A673 (cell line): ENCODE measurements around the gene SRRT. TPM values are rescaled to one million over a fixed set of nuclear protein-coding genes. Genes with fewer than 3 reads are reported as not detected.

Source experiments
- BruUV-seq: library from RNA; stranded (reverse); fragments of 400-500 nt; replicated peaks from 2 replicates; lab custom pipeline; 2021; lab: Mats Ljungman, UMichigan
- CTCF ChIA-PET: fragments of 300-600 bp; sonication (Branson Sonifier 250); formaldehyde crosslinking; loops from one replicate; lab custom pipeline; 2022; ENCODE audit warnings: antibody characterized with exemption; lab: Charles Lee
- POLR2A ChIA-PET: fragments of 300-600 bp; sonication (Branson Sonifier 250); formaldehyde crosslinking; loops from one replicate; lab custom pipeline; 2022; ENCODE audit warnings: antibody characterized with exemption; ENCODE audit not compliant: low non-redundant PET; lab: Charles Lee
- DNase-seq: peaks from one replicate; pipeline ENCODE4 v3.0.0-alpha.2; 2015; ENCODE audit warnings: low spot score
- H3K27ac ChIP-seq: fragments of 200-600 bp; sonication (generic); 2 replicates; pipeline ENCODE4 v1.5.1; 2016; ENCODE audit warnings: mixed run types, low read depth, mild to moderate bottlenecking, mixed read lengths, antibody characterized with exemption, low read length; ENCODE audit not compliant: poor library complexity, severe bottlenecking
- H3K27me3 ChIP-seq: fragments of 200-600 bp; sonication (generic); replicated peaks from 2 replicates; pipeline ENCODE4 v1.6.1; 2017; ENCODE audit warnings: mixed run types, low read depth, mild to moderate bottlenecking, mixed read lengths, antibody characterized with exemption, low read length; ENCODE audit not compliant: insufficient read depth, poor library complexity
- H3K36me3 ChIP-seq: fragments of 200-600 bp; sonication (generic); 2 replicates; pipeline ENCODE4 v1.6.1; 2016; ENCODE audit warnings: mixed run types, mild to moderate bottlenecking, mixed read lengths, antibody characterized with exemption, low read length; ENCODE audit not compliant: insufficient read depth, poor library complexity, severe bottlenecking
- H3K4me1 ChIP-seq: fragments of 200-600 bp; sonication (generic); 2 replicates; pipeline ENCODE4 v1.6.1; 2017; ENCODE audit warnings: mixed run types, mild to moderate bottlenecking, mixed read lengths, antibody characterized with exemption, low read length; ENCODE audit not compliant: insufficient read depth, poor library complexity, severe bottlenecking
- H3K4me3 ChIP-seq: fragments of 200-600 bp; sonication (generic); 2 replicates; pipeline ENCODE4 v1.5.1; 2016; ENCODE audit warnings: low read depth, mixed run types, mild to moderate bottlenecking, mixed read lengths, low read length; ENCODE audit not compliant: poor library complexity, severe bottlenecking
- H3K9me3 ChIP-seq: fragments of 200-600 bp; sonication (generic); 2 replicates; pipeline ENCODE4 v1.6.1; 2016; ENCODE audit warnings: mixed run types, low read depth, mild to moderate bottlenecking, mixed read lengths, antibody characterized with exemption, low read length; ENCODE audit not compliant: poor library complexity, severe bottlenecking
- EZH2 ChIP-seq: fragments of 200-600 bp; sonication (generic); IDR thresholded peaks from 2 replicates; pipeline ENCODE4 v1.6.1; 2017; ENCODE audit warnings: borderline replicate concordance, low read depth, mild to moderate bottlenecking, mixed read lengths, antibody characterized with exemption, low read length; ENCODE audit not compliant: poor library complexity, severe bottlenecking
- intact Hi-C: fragments of 100-400 bp; cut with micrococcal nuclease; formaldehyde crosslinking; loops from one replicate; pipeline ENCODE4 v1.10.0; 2022; ENCODE audit not compliant: unreplicated experiment
- total RNA-seq: library from RNA; stranded (reverse); gene quantifications from 2 replicates; pipeline ENCODE4 v1.2.3, GENCODE V29; 2021
- TF ChIP-seq, protein P1 (sequence below): fragments of 300-800, 200-600 bp; sonication (generic); conservative IDR thresholded peaks from 2 replicates; pipeline ENCODE4 v1.5.1; 2017; ENCODE audit warnings: low read depth, mild to moderate bottlenecking, antibody characterized with exemption, low read length, moderate library complexity, mixed read lengths

The SRRT gene
- total RNA-seq, 1 experiment from 2014 or later = 277 TPM

- TF ChIP-seq, protein P1, sequence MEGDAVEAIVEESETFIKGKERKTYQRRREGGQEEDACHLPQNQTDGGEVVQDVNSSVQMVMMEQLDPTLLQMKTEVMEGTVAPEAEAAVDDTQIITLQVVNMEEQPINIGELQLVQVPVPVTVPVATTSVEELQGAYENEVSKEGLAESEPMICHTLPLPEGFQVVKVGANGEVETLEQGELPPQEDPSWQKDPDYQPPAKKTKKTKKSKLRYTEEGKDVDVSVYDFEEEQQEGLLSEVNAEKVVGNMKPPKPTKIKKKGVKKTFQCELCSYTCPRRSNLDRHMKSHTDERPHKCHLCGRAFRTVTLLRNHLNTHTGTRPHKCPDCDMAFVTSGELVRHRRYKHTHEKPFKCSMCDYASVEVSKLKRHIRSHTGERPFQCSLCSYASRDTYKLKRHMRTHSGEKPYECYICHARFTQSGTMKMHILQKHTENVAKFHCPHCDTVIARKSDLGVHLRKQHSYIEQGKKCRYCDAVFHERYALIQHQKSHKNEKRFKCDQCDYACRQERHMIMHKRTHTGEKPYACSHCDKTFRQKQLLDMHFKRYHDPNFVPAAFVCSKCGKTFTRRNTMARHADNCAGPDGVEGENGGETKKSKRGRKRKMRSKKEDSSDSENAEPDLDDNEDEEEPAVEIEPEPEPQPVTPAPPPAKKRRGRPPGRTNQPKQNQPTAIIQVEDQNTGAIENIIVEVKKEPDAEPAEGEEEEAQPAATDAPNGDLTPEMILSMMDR = no peak
- TF ChIP-seq EZH2 = no peak
- ChIA-PET POLR2A (no interaction called here), CTCF (no interaction called here)
- no TSS peak for BruUV-seq
- peaks cover 71% of the 10 kb centered on the region for H3K36me3 ChIP-seq
- no peaks in the 10 kb centered on the region for H3K9me3 ChIP-seq
- H3K27ac ChIP-seq = peak overlapping the region; percentile 24
- H3K4me1 ChIP-seq = peaks cover 20% of the 10 kb centered on the region
- intact Hi-C loops = no loop called here
- no peak overlapping the region for H3K4me3 ChIP-seq
- no peaks in the 10 kb centered on the region for H3K27me3 ChIP-seq
- no peak for DNase-seq
These were observed 3.1 kb downstream of the SRRT start for GRCh38 chr7:100878013-100878412.

GRCh38 chr7:100878685-100879084, 3.8 kb downstream of the SRRT start:
- H3K27ac ChIP-seq = no peak overlapping the region
- no peak overlapping the region for H3K4me3 ChIP-seq
- H3K36me3 ChIP-seq = peaks cover 74% of the 10 kb centered on the region
- no peak for DNase-seq
- ChIA-PET POLR2A (no interaction called here), CTCF (no interaction called here)
- no peaks in the 10 kb centered on the region for H3K9me3 ChIP-seq
- peaks cover 20% of the 10 kb centered on the region for H3K4me1 ChIP-seq
- TF ChIP-seq, protein P1 = no peak
- no peak for TF ChIP-seq EZH2
- intact Hi-C loops = no loop called here
- H3K27me3 ChIP-seq = no peaks in the 10 kb centered on the region
- BruUV-seq = no TSS peak

- no peak for TF ChIP-seq EZH2
- TF ChIP-seq, protein P1 = no peak
- H3K4me1 ChIP-seq = peaks cover 14% of the 10 kb centered on the region
- no peak overlapping the region for H3K27ac ChIP-seq
- no peak overlapping the region for H3K4me3 ChIP-seq
- DNase-seq = no peak
- intact Hi-C loops = no loop called here
- POLR2A ChIA-PET = no interaction called here
- peaks cover 77% of the 10 kb centered on the region for H3K36me3 ChIP-seq
- CTCF ChIA-PET = no interaction called here
- BruUV-seq = no TSS peak
- H3K27me3 ChIP-seq = no peaks in the 10 kb centered on the region
- H3K9me3 ChIP-seq = no peaks in the 10 kb centered on the region
These were observed 4.9 kb downstream of the SRRT start for GRCh38 chr7:100879685-100880261.
